GM20000 (cell line): ENCODE data around the gene NCKAP5.

ENCODE experiments used
- DNase-seq: peaks from one replicate; pipeline ENCODE4 v3.0.0; 2012; ENCODE audit warnings: low spot score
- TF ChIP-seq, protein P1 (sequence below): IDR thresholded peaks from 2 replicates; pipeline ENCODE4 v1.5.1; 2012; ENCODE audit warnings: mild to moderate bottlenecking, control low read depth; ENCODE audit errors: extremely low read depth, missing control alignments

Gene NCKAP5

DNA sequence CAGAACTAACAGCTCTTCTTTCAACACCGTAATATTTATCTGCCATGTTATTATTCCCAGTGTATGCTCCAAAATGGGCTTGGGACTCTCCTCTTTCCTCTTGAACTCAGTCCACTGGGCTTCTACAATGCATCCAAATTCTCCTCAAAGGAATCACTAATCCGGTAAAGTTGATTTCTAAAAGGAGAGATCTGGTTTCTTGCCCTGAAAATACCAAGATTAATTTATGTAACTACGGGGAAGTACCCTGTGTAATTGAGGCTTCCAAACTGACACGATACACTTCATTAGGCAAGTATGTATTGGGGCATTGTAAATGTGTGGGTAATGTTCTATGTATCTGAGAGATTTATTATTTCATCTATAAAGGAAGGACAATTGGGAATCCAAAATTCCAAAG is 5.7 kb downstream of the NCKAP5 start:
- no peak for DNase-seq

DNA sequence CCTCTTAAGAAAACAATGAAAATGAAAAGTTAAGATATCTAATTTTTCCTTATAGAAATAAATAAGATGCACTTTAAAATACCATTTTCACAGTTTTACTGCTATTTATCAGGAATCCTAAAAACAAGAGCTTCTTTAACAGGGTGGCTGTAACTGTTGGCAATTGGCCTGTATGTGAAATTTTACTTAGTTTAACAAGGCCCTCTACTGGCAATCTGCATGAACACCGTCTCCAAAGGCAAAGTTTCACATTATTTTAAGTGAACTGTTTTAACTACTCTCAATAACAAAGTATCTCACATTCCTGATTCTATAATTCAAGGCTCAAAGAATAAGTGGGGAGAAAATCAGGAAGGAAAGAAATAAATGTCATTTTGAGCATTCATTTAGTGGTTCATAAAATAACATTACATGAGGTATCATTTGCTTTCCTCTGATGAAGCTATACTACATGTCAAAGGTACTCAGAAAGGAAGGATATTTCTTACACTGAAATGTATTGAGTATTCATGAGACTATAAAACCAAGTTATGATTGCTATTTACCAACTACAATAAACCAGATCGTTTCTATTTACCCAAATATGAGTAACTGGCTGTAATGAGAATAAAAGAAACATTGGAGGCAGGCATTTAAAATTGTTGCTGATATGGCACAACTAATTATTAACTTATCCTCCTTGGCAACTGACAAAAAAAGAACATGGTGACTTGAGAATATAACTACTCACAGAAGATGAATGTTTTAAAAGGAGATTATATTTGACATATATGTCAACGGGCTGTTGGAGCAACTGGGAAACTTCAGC is 7.0 kb downstream of the NCKAP5 start:
- DNase-seq: peak; percentile 30
- TF ChIP-seq, protein P1, sequence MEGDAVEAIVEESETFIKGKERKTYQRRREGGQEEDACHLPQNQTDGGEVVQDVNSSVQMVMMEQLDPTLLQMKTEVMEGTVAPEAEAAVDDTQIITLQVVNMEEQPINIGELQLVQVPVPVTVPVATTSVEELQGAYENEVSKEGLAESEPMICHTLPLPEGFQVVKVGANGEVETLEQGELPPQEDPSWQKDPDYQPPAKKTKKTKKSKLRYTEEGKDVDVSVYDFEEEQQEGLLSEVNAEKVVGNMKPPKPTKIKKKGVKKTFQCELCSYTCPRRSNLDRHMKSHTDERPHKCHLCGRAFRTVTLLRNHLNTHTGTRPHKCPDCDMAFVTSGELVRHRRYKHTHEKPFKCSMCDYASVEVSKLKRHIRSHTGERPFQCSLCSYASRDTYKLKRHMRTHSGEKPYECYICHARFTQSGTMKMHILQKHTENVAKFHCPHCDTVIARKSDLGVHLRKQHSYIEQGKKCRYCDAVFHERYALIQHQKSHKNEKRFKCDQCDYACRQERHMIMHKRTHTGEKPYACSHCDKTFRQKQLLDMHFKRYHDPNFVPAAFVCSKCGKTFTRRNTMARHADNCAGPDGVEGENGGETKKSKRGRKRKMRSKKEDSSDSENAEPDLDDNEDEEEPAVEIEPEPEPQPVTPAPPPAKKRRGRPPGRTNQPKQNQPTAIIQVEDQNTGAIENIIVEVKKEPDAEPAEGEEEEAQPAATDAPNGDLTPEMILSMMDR: peak; percentile 40

More for the DNA sequence above, 5.7 kb downstream of the NCKAP5 start:
- TF ChIP-seq, protein P1: no peak

- DNase-seq: no peak
- TF ChIP-seq, protein P1: no peak
Measured at GRCh38 chr2:133557614-133558013, 10.6 kb downstream of the NCKAP5 start.

DNA sequence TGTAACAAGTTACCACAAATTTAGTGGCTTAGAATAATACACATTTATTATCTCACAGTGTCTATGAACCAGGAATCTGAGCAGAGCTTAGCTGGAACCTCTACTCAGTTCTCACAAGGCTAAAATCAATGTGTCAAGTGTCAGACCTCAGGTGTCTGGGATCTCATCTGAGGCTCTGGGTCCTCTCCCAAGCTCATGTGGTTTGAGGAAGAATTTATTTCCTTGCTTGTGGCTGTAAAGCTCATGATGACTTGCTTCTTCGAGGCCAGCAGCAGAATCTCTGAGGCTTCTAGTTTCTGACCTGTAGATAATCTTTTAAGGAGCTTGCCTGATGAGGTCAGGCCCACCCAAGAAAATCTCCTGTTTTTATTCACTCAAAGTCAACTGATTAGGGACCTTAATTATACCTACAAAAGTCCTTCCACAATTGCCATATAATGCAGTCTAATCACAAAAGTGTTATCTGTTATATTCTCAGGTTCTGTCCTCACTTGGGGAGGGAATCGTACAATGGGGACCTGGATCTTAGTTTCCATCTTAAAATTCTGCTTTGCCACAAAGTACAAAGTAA is 14.3 kb downstream of the NCKAP5 start:
- no peak for DNase-seq
- TF ChIP-seq, protein P1: no peak

DNA sequence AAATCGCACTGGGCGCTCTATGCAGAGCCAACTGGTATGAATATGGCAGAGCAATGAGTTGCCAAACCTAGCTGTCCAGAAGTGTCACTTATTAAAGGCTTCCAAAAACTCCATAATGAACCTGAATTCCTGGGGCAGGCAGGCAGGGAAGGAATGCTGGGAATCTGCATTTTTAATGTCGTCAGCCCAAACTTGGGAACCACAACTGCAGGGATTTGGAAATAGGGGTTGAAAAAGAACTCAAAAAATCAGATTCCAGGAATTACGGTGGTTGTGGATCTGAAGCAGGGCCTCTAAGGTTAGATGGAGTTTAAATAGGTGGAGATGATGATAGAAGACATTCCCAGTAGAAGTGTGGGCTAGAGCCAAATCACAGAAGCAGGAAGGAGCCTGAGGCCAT is 15.0 kb downstream of the NCKAP5 start:
- no peak for DNase-seq

DNA sequence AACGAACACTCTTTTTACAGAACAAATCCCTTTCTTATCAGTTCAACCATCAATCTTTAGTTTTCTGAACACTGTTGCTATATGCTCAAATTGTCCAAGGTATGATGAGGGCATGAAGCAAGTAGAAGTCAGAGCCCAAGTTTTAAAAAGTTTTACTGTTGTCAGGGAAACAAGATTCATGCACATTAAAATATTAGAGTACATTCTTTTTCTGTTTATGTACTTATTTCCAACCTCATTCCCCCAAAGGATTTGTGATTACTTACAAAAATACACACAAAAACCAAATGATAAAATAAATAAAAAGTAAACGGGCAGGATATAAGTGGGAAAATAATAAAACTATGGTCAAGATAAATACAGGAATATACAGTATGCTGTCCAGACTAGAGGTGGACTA is 15.4 kb downstream of the NCKAP5 start:
- TF ChIP-seq, protein P1: no peak
- DNase-seq: no peak

More for the DNA sequence above, 15.0 kb downstream of the NCKAP5 start:
- TF ChIP-seq, protein P1: no peak

GRCh38 chr2:133541797-133542196 is 26.5 kb downstream of the NCKAP5 start:
- TF ChIP-seq, protein P1: no peak
- DNase-seq: no peak
